HPDE6-E6E7 (cell line): ENCODE results near the gene ERN1.
"Not testable (repeated sequence)": the region's sequence is repeated elsewhere in the genome, so short reads cannot be mapped to it uniquely, and the experiment has no call there.

Experiments
- DNase-seq: peaks from one replicate; pipeline ENCODE4 v3.0.0; 2011; ENCODE audit warnings: missing footprints; ENCODE audit errors: extremely low spot score

Gene ERN1

DNA sequence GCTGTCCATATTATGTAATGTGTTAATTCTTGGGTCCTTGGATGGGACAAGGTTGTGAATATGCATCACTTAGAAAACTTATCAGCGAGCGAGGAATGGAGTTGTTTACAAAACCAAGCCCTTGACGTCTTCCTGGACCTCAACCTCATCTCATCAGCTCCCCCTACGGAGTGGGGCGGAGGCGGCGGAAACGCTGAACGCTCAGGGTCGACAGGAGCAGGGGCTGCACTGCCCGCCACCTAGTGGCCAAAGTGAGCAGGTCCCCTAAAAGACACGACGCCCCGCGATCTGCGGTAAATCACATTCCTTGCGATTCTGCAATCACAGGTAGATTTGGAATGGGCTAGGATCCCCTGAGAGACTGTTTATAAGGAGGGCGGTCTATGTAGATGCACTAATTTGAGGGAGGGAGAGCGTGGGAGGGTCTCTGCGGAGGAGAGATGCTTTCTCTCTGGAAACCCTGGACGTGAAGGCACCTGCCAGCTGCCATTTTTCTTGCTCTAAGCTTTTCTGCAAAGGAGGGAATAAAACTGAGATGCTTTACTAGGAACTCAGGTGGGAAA is 104.1 kb downstream of the ERN1 start:
- DNase-seq, result peak; percentile 70

DNA sequence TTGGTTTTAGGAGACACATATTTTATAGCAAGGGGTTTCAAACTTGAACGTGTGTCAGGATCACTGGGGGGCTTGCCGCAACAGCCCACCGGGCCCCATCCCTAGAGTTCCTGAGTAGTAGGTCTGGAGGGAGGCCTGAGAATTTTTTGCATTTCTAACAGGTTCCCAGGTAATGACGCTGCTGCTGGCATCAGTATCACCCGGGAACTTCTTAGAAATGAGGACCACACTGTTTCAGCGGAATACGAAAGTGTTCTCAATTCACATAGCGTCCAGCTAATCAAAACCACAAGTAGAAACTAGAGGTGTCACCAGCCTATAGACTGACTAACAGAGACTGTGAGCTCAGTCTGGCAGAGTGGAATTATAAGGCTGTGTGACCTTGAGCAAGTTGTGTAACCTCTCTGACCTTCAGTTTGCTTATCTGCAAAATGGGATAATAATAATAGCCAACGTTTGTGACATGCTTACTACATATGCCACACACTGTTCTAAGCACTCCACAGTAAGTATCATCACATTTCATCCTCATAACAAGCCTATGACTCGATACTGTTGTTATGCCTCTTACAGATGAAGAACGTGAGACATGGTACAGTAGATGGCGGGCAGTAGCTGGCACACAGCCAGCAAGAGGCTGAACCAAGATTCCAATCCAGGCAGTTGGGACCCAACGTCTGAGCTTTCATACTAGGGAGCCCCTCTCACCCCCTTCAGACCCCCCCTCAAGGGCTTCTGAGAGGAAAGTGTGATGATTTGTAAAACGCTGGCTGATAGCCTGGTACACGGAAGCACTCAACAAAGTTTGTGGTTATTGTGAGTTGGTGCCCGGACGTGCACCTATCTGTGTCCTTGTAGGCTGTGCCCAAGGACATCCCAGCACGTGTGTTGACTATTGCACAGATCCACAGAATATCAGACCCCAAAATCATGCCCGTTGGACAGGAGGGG is 104.9 kb downstream of the ERN1 start:
- DNase-seq, result no peak

DNA sequence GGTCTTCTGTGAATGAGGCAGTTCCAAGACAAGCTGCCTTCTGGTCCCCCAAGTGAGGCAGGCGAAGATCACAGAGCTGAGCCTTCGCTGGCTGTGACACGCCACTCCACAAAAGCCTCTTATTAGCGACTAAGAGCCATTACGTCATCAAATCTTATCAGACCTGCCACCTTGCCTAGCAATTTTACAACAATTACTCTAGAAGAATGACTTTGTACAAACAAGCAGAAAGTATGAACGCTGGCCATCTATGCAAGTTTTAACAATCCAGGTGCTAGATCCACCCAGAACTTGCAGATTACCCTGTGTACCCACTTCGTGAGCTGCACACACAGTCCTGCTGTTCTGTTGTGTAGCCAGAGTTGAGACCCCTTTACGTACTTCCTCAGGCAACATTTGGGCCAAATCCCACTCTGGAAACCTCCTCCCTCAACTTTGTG is 105.7 kb downstream of the ERN1 start:
- no peak for DNase-seq

DNA sequence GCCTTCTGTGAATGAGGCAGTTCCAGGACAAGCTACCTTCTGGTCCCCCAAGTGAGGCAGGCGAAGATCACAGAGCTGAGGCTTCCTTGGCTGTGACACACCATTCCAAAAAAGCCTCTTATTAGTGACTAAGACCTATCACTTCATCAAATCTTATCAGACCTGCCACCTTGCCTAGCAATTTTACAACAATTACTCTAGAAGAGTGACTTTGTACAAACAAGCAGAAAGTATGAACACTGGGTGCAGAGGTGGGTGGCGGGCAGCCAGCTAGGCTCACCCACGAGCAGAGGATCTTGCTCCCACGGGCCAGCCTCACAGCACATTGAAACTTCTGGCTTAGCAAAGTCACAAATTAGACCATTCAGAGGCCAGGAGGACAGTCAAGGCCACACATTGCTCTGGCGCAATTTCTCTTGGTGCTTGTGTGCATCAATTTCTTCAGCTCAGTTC is 107.3 kb downstream of the ERN1 start:
- DNase-seq, result no peak

DNA sequence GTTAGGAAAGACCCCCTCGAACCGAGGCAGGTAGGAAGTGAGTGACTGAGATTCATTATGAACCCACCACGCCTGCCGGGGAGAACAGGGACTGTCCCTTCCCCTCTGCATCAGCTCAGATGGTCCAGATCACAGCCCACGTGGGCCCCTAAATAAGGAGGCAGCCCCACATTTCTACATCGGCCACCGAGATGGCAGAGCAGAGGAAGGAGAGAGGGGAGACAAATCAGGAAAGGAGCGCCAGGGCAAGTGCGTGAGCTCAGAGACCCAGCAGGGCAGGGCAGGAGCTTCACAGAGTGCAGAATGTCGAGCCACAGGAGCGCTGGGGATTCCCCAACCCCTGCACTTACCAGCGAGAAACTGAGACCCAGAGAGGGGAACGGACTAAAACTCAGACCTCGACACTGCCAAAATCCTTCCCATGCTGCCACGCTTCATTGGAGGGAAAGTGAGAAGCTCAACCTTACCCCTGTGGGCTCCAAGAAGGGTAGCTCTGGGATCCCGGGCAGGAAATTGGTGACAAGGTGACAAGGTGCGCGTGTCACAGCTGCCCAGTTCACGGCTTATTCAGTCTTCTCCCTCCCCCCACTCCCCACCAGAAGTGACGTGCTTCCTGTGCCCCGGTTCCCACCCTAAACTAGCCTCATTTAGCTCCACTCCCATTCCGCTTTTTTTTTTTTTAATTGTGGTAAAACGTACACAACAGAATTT is 109.7 kb downstream of the ERN1 start, which contains the start of gene ICAM2:
ICAM2 (minus strand) TSS at position 578 of the 711 bp plus-strand sequence. CDS start 13,942 bp downstream, outside the sequence.
- DNase-seq, result no peak

DNA sequence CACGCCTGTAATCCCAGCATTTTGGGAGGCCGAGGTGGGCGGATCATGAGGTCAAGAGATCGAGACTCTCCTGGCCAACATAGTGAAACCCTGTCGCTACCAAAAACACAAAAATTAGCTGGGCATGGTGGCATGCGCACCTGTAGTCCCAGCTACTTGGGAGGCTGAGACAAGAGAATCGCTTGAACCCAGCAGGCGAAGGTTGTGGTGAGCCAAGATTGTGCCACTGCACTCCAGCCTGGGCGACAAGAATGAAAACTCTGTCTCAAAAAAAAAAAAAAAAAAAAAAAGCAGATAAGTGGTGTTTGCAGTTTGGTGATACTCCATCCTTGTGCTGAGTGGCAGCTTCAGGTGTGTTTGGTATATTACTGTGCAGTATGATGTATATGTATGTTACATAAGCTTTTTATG is 110.4 kb downstream of the ERN1 start:
- not testable (repeated sequence) for DNase-seq

DNA sequence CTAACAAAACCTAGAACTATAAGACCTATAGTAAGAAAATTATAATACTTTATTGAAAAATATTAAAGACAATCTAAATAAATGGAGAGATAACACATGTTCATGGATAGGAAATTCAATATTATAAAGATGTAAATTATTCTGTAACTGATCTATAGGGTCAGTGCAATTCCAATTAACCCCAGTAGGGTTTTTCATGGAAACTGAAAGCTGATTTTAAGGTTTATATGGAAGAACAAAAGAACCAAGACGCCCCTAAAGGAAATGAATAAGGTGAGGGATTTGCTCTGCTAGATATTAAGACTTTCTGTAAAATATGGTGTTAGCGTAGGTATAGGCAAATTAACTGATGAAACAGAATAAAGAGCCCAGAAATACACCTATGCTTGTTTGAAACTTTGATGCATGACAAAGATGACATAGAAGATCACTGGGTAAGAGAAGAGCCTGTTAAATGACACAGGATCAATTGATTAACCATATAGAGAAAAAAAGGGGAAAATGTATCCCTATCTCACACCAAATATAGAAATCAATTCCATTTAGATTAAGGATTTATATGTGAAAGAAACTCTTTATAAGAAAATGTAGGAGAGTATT is 112.5 kb downstream of the ERN1 start:
- DNase-seq, result no peak

DNA sequence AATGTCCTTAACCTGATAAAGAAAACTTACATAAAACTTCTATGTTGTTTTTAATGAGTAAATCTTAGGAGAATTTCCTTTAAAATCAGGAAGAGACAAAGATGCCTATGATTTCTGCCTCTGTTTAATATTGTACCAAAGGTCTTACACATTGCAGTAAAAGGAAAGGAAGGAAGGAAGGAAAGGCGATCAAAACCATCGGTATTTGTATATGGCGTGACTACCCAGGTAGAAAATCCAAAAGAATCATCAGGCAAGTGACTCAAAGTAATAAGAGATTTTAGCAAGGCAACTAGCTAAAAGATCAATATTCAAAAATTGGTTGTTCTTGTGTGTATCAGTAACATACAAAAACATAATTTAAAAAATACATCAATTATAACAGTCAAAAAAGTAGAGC is 113.0 kb downstream of the ERN1 start:
- DNase-seq, result no peak

DNA sequence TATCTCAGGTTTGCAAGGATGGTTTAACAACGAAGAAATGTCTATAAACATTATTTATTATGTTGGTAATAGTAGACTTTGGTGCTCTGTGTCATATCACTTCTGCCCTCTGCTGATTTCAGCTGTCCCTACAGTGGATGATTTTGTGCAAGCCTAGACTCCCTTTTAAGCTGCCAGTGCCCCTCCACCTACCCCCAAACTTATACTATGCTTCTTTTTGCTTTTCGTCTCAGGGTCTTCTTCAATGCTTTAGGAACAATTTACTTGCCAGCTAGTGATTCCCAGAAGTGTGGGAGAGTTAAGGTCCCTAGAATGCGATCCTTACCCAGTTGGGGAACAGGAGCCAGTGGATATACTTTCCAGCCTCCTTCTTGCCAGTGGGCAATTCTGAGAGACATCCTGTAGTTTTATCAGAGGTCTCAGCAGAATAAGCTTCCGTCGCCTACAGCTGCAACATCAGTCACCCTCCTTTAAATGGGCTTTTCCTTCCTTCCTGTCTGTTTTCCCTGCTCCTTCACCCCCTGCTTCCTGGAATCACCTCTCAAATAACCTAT is 113.6 kb downstream of the ERN1 start:
- no peak for DNase-seq

DNA sequence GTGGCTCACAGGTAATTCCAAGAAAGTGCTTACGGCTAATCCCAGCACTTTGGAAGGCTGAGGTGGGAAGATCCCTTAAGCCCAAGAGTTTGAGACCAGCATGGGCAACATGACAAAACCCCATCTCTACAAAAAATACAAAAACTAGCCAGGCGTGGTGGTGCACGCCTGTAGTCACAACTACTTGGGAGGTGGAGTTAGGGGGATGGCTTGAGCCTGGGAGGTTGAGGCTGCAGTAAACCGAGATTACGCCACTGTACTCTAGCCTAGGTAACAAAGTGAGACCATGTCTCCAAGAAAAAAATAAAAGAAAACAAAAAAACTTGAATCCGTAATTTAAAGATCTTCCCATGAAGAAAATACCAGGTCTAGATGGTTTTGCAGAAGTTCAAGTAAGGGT is 114.5 kb downstream of the ERN1 start:
- no peak for DNase-seq

DNA sequence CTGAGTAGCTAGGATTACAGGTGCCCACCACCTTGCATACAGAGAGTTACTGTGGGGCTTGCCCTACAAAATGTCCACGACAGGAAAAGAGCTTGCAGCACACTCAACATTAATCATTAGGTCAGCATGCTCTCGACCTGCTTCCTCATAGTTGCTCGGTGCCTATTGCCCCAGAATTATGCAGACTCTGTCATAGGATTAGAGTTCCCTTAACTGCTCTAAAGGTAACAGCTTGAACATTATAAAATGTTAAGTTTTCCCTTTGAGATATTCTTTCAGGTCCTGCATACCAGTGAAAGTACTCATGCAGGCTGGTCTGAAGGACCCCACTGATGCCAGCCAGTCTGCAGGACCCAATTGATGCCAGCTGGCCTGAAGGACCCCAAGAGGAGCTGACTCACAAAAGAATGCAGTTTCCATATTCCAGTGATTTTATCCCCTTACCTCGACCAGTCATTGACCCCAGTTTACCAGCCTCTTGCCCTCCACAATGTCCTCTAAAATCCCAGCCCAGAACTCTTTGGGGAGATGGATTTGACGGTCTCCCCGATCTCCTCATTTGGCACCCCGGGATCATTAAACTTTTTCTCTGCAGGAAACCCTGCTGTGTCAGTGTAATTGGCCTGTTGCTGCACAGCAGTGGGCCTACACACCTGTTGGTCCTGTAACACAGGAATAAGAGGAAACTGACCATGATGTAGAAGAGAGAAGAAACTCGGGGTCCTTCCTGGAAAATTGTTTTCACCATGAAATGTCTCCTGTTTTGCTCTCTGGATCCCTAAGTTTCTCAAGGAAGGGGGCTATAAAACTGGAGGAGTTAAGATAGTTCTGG is 120.2 kb downstream of the ERN1 start:
- peak; percentile 47 for DNase-seq

DNA sequence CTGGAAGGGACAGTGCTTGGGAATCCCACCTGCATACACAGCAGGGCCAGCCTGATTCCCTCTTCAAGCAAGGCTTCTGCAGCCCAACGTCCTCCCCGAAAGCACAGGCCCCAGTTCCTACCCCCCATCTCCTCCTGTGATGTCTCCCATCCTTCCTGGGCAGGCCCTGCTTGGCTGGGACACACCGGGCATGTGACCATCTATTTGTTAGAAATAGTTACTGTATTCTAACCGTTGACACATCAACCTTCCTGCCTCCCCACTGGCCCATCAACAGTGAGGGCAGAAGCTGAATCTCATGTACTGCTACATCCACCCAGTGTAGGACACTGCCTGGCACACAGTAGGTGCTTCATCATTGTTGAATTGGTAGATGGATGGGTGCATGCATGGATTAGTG is 121.1 kb downstream of the ERN1 start:
- no peak for DNase-seq

DNA sequence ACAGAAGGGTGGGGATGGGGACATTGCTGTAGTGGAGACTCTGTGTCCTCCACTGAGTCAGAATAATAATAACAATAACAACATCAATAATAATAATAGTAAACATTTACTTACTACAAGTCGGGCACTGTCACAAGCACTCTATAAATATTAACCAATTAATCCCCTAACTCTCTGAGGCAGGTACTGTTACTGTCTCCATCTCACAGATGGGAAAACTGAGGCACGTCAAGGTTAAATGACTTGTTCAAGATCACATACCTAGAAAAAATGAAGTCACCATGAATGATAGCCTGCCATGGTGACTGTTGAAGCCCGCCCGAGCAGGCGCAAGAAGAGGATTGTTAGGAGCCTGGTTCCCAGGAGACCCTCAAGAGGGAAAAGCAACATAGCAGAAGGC is 121.6 kb downstream of the ERN1 start:
- no peak for DNase-seq

DNA sequence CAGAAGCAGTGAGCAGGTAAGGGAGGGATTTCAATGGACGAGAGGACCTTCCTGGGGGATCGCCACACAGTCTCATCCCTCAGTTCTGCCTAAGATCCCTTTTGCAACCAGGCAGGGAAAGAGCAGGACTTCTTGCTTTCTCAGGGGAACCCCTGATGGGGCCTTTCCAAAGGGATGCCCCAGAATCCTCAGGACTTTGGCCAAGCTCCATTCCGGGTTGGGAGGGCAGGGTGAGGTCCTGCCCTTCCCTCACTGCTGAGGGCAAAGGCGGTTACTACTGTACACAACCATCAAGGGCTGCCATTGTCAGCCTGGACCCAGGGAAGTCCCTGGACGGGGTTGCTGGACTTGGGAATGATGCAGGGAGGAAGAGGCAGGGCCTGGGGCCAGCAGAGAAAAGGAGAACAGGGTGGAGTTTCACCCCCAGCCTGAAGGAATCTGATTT is 122.1 kb downstream of the ERN1 start:
- DNase-seq, result no peak

DNA sequence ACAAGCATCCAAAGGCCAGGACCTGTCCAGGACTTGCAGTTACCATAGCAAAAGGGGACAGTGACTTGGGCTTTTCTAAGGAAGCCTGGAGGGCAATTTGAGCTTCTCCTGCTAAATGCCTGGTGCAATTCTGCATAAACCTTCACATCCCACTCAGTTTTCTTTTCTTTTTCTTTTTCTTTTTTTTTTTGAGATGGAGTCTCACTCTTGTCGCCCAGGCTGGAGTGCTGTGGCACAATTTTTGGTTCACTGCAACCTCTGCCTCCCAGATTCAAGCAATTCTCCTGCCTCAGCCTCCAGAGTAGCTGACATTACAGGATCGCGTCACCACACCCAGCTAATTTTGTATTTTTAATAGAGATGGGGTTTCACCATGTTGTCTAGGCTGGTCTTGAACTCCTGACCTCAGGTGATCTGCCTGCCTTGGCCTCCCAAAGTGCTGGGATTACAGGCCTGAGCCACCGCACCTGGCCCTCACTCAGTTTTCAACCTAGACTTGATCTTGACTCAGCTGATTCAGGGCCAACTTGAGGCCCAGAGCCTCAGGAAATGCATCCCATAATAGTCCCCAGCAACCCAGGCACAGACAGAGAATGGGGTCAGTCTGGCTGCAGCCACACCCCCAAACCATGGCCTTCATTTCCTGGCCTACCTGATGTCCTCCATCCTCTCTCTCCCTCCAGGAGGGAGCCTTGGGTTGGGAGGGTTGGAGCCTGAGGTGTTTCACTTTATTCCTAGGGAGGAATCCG is 122.7 kb downstream of the ERN1 start:
- not testable (repeated sequence) for DNase-seq

DNA sequence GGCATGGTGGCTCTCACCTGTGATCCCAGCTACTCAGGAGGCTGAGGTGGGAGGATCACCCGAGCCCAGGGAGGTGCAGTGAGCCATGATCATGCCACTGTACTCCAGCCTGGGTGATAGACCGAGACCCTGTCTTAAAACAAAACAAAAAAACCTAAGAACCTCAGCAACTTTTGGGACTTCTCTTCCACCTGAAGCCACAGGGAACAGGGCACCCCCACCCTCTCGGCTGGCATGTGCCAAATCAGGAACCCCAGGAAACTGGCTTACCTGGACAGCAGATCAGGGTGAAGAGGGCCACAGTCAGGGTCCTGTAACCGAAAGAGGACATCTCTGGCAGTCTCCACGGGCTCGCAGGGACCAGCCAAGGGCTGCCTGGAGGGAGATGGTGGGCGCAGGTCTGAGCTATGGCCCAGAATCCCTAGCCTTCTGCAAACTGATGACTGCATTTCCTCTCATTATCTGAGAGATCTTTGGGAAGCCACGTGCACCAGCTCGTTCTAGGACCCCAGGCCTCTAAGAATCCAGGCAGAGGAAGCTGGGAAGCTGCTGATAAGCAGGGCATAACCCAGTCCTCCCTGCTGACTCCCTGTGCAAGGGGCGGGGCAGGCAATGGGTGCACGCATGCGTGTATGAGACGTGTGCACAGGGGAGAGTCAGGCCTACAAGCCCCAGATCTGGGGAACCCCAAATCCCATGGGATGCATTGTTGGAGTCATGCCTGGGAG is 123.4 kb downstream of the ERN1 start:
- no peak for DNase-seq

DNA sequence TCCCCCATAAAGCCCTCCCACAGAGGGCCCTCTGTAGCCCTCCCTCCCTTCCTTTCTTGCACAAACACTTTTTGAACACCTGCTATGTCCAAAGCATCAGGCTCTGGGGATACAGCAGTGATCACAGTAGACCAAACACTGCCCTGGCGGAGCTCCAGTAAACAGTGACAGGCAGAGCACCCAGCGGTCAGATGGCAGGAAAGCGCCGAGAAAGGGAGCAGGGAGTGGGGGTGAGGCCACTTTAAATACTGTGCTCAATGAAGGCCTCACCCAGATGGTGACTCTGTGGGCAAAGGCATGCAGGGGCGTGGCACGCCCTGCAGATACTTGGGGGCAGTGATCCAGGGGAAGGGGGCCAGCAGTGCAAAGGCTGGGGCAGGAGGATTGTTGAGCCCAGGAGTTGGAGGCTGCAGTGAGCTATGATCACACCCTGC is 124.2 kb downstream of the ERN1 start:
- no peak for DNase-seq

DNA sequence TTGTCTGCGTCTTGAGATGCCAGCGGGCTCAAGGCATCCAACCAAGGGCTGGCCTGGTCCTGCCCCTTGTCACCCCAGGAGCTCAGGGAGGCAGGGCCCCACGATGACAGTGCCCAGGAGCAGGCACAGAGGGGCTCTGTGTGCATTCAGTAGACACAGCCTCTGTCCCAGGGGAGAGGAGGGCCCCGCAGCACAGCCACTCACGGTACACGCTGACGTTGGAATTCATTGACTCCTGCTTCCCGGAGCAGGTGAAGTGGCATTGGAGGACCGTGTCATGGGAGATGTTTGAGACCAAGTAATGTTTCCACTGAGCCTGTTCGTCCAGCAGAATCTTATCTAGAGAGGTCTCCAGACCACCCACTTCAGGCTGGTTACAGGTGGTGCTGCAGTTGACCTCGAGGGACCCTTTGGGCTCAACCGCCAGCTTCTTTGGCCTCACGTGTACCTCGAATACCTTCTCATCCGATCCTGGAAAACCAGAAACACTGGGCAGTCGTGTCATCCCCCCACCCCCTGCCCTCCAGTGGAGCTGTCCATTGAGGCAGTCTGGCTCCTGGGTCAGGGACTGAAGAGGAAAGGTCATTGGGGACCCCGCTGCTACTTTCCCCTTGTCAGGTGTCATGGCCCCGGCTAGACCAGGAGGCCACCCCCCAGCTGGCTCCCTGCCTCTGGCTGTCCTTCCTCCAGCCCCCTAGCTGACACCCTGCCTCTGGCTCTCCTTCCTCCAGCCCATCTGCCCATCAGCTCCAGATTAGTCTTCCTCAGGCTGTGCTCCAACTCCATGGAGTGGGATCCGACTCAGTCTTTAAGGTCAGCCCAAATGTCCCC is 124.8 kb downstream of the ERN1 start:
- no peak for DNase-seq
